HG03457 (cell line): ENCODE data around the gene ACTL6B.
"Not testable (repeated sequence)": the region's sequence is repeated elsewhere in the genome, so short reads cannot be mapped to it uniquely, and the experiment has no call there.

ENCODE experiments used
- ATAC-seq: cut with Tn5 transposase; IDR thresholded peaks from one replicate; pipeline ENCODE4 v1.9.1; 2021; ENCODE audit warnings: moderate number of reproducible peaks; ENCODE audit not compliant: unreplicated experiment

The ACTL6B gene

DNA sequence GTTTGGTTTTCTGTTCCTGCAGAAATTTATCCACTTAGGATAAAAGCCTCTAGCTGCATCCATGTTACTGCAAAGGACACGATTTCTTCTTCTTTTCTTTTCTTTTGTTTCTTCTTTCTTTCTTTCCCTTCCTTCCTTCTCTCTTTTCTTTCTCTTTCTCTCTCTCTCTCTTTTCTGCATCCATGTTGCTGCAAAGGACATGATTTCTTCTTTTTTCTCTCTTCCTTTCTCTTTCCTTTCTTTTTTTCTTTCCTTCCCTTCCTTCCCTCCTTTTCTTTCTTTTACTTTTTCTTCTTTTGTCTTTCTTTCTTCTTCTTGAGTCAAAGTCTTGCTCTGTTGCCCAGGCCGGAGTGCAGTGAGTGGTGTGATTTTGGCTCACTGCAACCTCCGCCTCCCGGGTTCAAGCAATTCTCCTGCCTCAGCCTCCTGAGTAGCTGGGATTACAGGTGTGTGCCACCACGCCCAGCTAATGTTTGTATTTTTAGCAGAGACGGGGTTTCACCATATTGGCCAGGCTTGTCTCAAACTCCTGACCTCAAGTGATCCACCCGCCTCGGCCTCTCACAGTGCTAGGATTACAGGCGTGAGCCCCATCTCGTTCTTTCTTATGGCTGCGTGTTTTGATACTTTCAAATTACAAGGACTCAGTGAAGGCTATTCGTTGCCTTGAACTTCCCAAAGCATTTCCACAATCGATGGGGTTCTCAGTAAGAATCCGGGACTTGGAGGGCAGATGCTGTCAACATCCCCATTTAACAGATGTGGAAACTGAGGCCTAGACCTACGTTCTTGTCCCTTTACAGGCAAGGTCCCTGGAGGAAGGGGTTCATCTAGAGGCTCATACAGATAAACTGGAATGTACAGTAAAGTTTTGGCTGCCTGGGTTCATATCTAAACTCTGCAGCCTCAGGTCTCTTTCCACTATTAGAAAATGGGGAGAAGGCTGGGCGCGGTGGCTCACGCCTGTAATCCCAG is 15.4 kb upstream of the ACTL6B start:
- no peak for ATAC-seq

- no peak for ATAC-seq
Observed at GRCh38 chr7:100670074-100670473, 13.8 kb upstream of the ACTL6B start.

- not testable (repeated sequence) for ATAC-seq
Observed at GRCh38 chr7:100669106-100669505, 12.9 kb upstream of the ACTL6B start.

DNA sequence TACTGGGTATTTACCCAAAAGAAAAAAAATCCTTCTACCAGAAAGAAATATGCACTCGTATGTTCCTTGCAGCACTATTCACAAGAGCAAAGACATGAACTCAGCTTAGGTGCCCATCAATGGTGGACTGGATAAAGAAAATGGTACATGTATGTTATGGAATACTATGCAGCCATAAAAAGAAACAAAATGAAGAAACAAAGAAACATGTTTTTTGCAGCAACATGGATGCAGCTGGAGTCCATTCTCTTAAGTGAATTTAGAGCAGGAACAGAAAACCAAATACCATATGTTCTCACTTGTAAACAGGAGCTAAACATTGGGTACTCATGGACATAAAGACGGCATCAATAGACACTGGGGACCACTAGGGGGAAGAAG is 11.8 kb upstream of the ACTL6B start:
- no peak for ATAC-seq

GRCh38 chr7:100667331-100668068 is 11.3 kb upstream of the ACTL6B start:
- no peak for ATAC-seq

DNA sequence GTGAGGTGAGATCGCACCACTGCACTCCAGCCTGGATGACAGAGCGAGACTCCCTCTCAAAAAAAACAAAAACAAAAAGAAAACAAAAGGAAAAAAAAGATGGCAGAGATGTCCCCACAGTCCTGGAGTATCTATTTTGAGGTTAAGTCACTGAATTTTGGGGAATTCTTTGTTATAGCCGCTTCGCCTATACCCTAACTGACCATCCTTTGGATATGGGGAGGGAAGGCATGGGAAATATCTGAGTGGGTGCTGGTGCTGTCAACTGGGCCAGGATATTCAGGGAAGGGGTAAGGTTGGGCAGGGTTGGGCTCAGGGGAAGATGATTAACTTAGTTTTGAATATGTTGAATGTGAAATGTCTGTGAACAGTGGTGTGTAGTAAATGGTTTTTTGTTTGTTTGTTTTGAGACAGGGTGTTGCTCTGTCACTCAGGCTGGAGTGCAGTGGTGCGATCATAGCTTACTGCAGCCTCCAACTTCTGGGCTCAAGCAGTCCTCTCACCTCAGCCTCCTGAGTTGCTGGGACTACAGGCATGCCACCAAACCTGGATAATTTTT is 9.0 kb upstream of the ACTL6B start:
- ATAC-seq: no peak

- not testable (repeated sequence) for ATAC-seq
Observed at GRCh38 chr7:100662194-100662776, 6.0 kb upstream of the ACTL6B start.

DNA sequence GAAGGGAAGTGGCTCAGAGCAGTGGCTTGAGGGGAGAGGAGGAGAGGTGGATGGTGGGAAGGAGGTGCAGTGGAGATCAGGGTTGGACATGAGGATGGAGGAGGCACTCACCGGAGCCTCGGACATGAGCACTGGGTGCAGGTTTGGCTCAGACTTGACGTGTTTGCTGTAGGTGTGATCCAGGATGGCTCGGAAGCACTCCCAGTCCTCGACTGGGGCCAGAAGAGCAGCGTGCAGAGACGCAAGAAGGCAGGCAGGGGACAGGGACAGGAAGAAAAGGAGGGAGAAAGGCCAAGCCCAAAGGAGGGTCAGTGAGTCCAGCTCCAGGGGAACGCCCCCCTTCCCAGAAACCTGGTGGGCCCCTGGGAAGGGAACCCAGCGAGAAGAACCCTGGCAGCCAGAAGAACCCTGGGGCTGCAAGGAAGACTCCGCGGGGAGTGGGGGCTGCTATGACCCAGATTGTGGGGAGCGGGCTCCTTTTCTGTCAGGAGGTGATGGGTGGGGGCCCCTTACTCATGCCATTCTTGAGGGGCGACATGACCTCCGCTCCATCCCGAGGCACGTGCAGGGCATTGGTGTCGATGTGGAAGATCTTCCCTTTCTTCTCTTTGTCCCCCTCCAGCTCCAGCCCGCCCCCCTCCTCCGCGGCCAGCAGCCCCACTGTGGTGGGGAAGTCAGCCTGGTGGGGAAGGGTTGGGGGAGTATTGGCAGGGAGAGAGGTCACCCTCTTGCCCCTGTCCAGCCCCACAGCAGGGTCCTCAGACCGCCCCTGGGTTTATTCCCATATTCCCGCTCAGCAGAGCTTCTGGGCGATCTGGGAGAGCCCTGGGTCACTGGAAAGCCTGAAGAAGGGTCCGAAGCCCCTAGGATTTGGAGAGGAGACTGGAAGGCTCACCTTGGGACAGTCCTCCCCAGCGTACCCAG is 1.1 kb downstream of the ACTL6B start:
- no peak for ATAC-seq

DNA sequence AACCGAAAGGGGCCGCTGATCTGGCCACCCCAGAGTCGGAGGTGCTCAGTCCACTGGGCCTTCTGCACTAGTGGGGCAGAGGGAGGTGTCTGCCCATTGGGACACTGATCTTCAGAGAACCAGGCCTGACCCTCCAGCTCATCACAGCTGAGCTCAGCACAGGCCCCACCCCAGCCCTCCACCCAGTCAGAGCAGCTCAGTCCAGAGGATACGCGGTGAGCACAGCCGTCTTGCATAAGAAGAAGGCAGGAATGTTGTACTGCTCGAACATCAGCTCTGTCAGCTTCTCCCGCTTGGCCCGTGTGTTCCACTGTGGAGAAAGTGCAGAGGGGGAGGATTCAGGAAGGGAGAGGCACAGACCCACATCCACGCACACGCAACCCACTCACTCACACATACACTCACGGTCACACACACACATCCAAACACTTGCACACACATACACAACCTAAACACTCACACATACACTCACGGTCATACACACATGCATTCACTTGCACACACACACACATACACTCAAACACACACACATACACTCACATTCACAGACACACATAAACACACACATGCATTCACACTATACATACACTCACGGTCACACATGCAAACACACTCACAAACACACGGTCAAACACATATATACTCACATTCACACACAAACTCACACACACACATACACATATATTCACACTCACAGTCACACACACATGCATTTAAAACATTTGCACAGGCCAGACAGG is 6.3 kb downstream of the ACTL6B start:
- no peak for ATAC-seq

DNA sequence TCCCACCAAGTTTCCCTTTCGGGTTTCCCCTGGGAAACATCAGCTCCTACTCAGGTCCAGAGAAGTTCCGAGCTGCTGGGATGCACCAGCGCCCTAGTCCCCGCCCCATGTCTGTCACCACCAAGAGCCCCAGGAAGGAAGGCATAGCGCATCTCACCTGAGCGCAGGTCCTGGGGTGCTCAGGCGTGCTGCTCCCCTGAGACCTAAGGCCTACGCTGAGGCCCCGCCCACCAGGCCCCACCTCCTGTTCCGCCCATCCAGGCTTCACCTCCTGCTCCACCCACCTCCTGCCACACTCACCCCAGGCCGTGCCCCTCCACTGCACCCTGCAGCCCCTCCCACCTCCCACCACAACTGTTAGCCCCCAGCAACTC is 13.7 kb downstream of the ACTL6B start:
- ATAC-seq: no peak

GRCh38 chr7:100641860-100642533 is 14.3 kb downstream of the ACTL6B start:
- no peak for ATAC-seq

GRCh38 chr7:100641463-100641859 is 14.8 kb downstream of the ACTL6B start, which contains the start of gene TFR2:
Gene TFR2, minus strand, starts transcription at chr7:100641552. Its CDS starts 43 bp downstream, at chr7:100641509.
- no peak for ATAC-seq

DNA sequence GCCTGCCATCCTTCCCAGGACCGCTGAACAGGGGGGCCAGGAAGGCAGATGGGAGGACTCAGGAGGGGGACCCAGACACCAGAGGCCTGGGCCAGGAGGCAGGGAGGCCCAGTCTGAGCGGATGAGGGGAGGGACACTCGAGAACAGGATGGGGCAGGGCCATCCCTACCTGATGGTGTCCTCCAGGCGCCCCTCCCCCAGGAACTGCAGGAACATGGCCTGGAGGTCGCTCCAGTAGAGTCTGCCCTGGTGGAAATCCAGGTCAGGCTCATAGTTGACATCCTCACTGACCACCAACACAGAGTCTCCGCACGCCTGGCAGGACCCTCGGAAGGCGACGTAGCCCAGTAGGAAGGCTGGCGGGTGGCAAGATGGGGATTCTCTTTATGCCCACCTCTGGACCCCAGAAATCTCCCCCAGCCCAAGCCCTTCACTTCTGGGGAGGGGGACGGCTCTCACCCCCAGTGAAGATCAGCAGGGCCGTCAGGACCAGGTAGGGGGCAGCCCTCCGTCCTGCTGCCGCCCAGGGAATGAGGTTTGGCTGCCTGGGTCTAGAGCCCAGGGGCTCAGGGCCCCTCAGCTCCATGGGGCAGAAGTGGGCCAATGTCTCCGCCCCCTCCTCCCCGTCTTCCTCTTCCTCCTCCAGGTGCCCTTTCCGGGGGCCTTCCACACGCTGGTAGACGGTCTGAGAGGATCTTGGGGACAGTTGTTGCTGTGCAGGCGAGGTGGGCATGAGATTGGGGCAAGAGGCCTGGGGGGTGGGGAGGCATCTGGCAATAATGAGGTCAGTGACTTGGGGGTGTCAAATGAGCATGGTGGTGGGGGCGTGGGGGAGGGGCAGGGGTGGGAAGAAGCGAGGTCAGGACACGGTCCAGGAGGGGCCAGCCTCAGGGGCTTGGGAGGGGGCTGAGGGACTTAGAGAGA is 15.5 kb downstream of the ACTL6B start:
- no peak for ATAC-seq

- no peak for ATAC-seq
Observed at GRCh38 chr7:100639995-100640516, 16.2 kb downstream of the ACTL6B start.

- no peak for ATAC-seq
Observed at GRCh38 chr7:100632951-100633717, 23.1 kb downstream of the ACTL6B start.

GRCh38 chr7:100630066-100630465 is 26.2 kb downstream of the ACTL6B start:
- ATAC-seq: no peak
